ENCODE results near the gene NET1.
"Not testable (repeated sequence)": the region's sequence is repeated elsewhere in the genome, so short reads cannot be mapped to it uniquely, and the experiment has no call there.

NET1 gene

GRCh38 chr10:5396556-5397300 is 15.6 kb upstream of the NET1 start:
- DNase-seq (ENCODE audit: low spot score): peak; percentile 83

- DNase-seq (ENCODE audit: low spot score): no peak
Observed at GRCh38 chr10:5399332-5399731, 13.0 kb upstream of the NET1 start.

- no peak for DNase-seq (ENCODE audit: low spot score)
Observed at GRCh38 chr10:5400468-5401240, 11.7 kb upstream of the NET1 start.

- no peak for DNase-seq (ENCODE audit: low spot score)
Observed at GRCh38 chr10:5402798-5403197, 9.6 kb upstream of the NET1 start.

GRCh38 chr10:5404208-5405041 is 7.9 kb upstream of the NET1 start, which contains the start of gene TUBAL3:
TSS of gene TUBAL3 (minus strand) at chr10:5404828. CDS start at chr10:5404792, 36 bp downstream.
- no peak for DNase-seq (ENCODE audit: low spot score)

- DNase-seq (ENCODE audit: low spot score): no peak
Observed at GRCh38 chr10:5406918-5407317, 5.4 kb upstream of the NET1 start.

GRCh38 chr10:5410787-5411186 is 1.6 kb upstream of the NET1 start:
- DNase-seq (ENCODE audit: low spot score): not testable (repeated sequence)

GRCh38 chr10:5411941-5412276 is 448 bp upstream of the NET1 start:
- DNase-seq (ENCODE audit: low spot score): no peak

- DNase-seq (ENCODE audit: low spot score): peak; percentile 35
Observed at GRCh38 chr10:5413012-5413938, 918 bp downstream of the NET1 start.

- DNase-seq (ENCODE audit: low spot score): no peak
Observed at GRCh38 chr10:5416981-5417380, 4.6 kb downstream of the NET1 start.

- DNase-seq (ENCODE audit: low spot score): no peak
Observed at GRCh38 chr10:5418584-5418983, 6.2 kb downstream of the NET1 start.

- DNase-seq (ENCODE audit: low spot score): no peak
Observed at GRCh38 chr10:5419466-5420094, 7.2 kb downstream of the NET1 start.

GRCh38 chr10:5423771-5424170 is 11.4 kb downstream of the NET1 start:
- no peak for DNase-seq (ENCODE audit: low spot score)

- DNase-seq (ENCODE audit: low spot score): no peak
Observed at GRCh38 chr10:5424751-5425150, 12.4 kb downstream of the NET1 start.

- no peak for DNase-seq (ENCODE audit: low spot score)
Observed at GRCh38 chr10:5428133-5428532, 15.8 kb downstream of the NET1 start.

GRCh38 chr10:5433182-5433581 is 20.8 kb downstream of the NET1 start:
- DNase-seq (ENCODE audit: low spot score): no peak

- peak; percentile 62 for DNase-seq (ENCODE audit: low spot score)
Observed at GRCh38 chr10:5434017-5434753, 21.8 kb downstream of the NET1 start.

- DNase-seq (ENCODE audit: low spot score): no peak
Observed at GRCh38 chr10:5435328-5435727, 23.0 kb downstream of the NET1 start.

- no peak for DNase-seq (ENCODE audit: low spot score)
Observed at GRCh38 chr10:5440206-5440605, 27.8 kb downstream of the NET1 start.

- DNase-seq (ENCODE audit: low spot score): no peak
Observed at GRCh38 chr10:5441106-5441505, 28.7 kb downstream of the NET1 start.

Data from Ammon's horn (tissue), 1 donor.